ENCODE measurements around the gene WDFY3.

WDFY3 gene

DNA sequence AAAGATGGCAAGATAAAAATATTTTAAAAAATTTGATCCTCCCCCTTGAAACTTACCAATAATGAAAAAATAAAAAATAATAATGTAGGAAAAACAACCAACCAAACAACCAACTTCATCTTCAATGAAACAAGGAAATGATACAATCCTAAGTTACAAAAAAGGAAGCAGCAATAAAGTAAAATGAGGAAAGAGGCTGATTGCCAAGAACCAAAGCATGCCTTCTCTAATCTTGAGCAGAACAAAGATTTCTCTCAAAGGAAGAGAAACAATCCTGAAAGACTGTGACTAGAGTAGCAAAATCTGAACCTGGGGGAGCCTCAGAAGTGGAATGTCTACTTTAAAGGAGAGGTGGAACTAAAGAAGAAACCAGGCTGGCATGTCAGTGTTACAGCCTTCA is 10.9 kb upstream of the WDFY3 start:
- no peak overlapping the region for H3K27ac ChIP-seq
- TF ChIP-seq, protein P1, sequence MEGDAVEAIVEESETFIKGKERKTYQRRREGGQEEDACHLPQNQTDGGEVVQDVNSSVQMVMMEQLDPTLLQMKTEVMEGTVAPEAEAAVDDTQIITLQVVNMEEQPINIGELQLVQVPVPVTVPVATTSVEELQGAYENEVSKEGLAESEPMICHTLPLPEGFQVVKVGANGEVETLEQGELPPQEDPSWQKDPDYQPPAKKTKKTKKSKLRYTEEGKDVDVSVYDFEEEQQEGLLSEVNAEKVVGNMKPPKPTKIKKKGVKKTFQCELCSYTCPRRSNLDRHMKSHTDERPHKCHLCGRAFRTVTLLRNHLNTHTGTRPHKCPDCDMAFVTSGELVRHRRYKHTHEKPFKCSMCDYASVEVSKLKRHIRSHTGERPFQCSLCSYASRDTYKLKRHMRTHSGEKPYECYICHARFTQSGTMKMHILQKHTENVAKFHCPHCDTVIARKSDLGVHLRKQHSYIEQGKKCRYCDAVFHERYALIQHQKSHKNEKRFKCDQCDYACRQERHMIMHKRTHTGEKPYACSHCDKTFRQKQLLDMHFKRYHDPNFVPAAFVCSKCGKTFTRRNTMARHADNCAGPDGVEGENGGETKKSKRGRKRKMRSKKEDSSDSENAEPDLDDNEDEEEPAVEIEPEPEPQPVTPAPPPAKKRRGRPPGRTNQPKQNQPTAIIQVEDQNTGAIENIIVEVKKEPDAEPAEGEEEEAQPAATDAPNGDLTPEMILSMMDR (conservative IDR thresholded peaks at IDR 0.05): no peak

DNA sequence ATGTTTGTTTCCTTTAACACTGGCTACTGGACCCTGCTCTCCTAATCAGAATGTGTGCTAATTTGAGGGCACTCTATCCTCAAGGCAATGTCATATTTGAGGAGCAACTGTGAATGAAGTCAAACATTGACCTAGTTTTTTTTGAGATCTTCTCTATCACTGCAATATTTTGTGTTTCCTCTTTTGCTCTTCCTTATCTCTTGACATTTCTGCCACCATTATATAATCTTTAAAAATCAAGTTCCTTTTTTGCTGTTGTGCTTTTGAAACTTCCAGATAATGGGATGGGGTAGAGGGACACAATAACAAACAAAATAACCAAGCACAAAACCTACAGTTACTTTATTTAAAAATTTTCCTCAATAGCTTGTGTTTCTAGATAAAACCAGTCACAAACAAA is 7.4 kb upstream of the WDFY3 start:
- TF ChIP-seq, protein P1 (conservative IDR thresholded peaks at IDR 0.05): no peak
- no peak overlapping the region for H3K27ac ChIP-seq

DNA sequence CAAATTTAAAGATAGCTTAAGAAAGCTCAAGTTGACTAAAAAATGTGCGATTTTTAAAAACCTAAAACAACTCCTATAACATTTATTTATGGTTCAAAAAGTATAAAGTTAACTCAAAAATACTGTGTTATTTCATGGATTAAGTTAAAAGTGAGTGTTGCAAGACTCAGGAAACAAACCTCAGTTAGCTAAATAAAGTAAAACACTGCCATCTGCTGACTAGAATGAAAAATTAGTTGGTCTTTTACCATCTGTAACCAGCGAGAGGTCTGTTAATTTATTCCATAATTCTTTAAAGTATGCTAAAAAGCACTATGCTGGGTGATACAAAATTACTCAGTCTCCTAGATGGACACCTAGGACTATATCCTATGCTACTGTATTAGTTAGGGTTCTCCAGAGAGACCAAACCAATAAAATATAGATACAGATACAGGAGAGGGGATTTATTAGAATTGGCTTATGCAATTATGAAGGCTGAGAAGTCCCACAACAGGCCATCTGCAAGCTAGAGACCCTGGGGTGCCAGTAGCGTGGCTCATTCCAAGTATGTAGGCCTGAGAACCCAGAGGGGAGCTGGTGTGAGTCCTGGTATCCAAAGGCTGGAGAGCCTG is 4.9 kb upstream of the WDFY3 start:
- TF ChIP-seq, protein P1 (conservative IDR thresholded peaks at IDR 0.05): peak; percentile 70
- peak overlapping the region; percentile 14; the same call in 1 of the 2 replicates for H3K27ac ChIP-seq

DNA sequence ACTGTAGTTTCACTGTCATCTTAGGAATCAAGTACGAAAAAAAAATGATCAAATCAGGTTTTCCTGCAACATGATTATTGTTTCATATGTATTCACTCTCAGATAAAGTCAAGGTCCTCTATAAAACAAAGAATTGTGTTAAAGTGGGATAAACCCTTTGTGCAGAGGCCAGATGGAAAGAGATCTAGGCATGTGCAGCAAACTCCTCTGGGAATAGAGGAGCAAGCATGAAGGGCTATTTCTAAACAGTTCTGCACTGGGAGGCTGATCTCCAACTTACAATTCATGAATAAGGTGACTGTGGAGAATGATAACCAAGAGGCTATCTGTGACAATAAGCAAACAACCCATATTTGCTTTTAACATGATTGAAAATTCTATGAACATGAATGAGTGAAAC is 2.4 kb upstream of the WDFY3 start:
- TF ChIP-seq, protein P1 (conservative IDR thresholded peaks at IDR 0.05): no peak
- H3K27ac ChIP-seq: no peak overlapping the region

DNA sequence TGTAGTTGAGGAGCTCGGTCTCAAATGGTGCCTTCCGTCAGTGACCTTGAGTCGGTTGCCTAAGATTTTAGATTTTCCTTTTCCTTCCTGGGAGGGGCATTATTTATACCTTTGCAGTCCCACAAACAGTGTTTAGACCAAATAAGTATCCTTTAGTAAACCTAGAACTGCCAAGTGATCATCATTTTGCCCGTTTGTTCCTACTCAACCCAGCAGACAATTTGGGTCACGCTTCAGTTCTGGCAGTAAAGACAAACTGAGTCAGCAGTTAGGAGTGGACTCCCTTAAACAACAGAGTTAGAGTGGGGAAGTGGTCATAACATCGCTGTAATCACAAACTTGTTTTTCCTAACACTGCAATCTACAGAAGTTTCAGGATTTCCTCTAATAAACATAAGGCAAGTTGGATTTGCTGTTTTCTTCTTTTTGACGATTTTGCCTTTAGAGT is 777 bp upstream of the WDFY3 start:
- TF ChIP-seq, protein P1 (conservative IDR thresholded peaks at IDR 0.05): no peak
- H3K27ac ChIP-seq: peak overlapping the region; percentile 97

DNA sequence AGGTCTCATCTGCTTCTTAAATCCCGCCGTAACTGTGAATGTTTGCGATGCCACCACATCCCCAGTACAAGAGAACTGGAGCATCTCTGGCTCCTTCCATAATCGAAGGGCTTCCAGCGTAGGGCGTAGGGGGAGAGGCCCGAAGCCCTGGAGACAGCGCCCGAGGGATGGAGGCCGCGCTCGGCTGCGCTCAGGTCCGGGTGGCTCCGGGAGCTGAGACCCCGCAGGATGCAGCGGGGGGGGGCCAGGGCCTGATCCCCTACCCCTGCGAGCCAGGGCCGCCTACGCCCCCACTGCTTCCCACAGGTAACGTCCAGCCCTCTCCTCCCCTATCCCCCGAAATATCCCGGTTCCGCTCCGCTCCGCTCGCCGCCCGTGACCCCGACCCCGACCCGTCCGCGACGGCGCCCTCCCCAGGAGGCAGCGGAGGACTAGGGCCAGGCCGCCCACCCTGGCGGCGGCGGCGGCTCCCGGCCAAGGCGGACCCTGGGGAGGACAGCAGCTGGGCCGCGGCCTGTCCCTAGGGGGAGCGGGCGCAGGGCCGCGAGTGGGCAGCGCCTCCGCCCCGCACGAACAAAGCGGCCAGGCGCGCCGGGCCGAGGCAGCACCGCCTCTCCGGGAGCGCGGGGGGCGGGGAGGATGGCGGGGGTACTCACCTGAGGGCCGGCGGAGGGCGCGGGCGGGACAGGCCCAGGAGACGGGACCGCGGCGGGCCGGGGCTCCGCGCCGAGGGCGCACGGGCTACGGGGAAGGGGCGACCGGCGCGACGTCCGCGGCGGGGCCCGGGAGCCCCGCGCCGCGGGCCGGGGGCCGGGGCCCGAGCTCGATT is 723 bp downstream of the WDFY3 start:
- H3K27ac ChIP-seq: peak overlapping the region; percentile 97
- TF ChIP-seq, protein P1 (conservative IDR thresholded peaks at IDR 0.05): peak; percentile 42; the same call in 1 of the 2 replicates

DNA sequence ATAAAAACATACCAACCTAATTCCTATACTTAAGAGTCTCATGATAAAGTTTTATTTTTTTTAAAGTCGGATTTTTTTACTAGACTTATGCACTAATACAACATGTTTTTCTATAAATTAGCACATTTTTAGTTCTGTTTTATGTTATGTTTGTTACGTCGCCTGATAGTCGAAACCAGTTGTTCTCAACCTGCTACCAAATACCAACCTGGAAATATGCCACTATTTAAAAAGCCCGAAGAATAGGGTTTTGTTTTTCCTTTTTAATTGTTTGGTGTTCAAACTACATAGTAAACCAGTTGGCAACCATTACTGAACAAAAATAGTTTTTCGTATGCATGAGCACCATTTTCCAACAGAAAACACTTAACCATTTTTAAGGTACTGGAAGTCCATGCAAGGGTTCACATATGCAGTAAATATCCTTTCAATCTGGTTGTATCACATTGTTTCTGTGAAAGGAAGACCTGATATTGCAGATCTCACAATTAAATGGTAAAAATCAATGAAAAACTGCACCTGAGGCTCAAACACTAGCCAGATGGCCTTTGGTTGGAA is 1.4 kb downstream of the WDFY3 start:
- TF ChIP-seq, protein P1 (conservative IDR thresholded peaks at IDR 0.05): no peak
- peak overlapping the region; percentile 97 for H3K27ac ChIP-seq
